Measurements from ENCODE around the gene LYPD3.

Gene LYPD3

DNA sequence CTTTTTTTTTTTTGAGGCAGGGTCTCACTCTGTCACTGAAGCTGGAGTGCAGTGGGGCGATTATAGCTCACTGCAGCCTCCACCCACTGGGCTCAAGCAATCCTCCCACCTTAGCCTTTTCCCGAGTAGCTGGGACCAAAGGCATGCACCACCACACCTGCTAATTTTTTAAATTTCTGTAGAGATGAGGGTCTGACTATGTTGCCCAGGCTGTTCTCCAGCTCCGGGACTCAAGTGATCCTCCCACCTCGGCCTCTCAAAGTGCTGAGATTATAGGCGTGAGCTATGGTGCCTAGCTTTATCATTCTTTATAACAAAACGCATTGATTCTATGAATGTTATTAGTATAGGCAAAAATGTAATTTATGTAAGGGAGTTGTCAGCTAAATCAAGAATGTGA is 17.9 kb upstream of the LYPD3 start:
- DNase-seq, result no peak

DNA sequence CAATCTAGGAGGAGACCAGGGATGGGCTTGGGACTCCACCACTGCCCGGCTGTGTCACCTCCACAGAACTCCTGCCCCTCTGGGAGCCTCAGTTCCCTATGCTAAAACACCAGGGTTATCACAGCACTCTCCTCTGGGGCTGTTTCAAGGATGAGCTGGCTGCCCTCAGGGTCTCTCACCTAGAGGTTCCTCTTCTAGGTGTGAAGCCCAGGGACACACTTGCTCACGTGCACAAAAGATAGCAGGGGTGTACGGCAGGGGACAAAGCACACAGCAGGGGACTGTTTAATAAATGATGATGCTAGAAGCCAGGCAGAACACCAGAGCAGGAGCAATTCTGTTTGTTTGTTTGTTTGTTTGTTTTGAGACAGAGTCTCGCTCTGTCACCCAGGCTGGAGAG is 16.8 kb upstream of the LYPD3 start:
- no peak for DNase-seq

DNA sequence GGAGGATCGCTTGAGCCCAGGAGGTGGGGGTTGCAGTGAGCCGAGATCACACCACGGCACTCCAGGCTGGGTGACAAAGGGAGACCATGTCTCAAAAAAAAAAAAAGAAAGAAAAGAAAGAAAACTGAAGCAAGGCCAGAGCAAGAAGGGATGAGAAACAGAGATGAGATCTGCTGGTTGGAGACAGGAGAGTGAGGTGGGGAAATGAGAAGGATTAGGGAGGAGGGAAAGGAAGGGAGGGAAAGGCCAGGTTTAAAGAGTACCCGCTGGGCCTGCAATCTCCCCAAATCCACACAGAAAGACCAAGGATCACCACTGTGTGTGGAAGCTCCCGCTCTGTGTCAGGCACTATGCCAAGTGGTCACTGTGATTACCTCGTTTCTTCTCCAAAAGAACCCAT is 16.3 kb upstream of the LYPD3 start:
- DNase-seq, result no peak

DNA sequence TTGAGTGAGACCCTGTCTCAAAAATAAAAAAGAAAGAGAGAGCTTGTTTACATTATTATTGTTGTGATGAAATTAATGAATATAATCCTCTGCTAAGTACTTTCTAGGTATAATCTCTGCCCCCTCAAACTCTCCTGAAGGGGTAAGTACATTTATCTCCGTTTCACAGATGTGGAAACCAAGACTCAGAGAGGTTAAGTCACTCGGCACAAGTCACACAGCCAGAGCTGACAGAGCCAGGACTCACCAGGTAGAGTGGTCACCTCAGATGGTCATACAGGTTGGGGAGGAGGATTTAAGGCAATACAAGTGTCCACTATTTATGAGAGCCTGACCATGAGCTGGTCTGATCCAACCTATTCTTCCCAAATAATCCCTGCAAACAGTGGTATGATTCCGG is 15.2 kb upstream of the LYPD3 start:
- no peak for DNase-seq

DNA sequence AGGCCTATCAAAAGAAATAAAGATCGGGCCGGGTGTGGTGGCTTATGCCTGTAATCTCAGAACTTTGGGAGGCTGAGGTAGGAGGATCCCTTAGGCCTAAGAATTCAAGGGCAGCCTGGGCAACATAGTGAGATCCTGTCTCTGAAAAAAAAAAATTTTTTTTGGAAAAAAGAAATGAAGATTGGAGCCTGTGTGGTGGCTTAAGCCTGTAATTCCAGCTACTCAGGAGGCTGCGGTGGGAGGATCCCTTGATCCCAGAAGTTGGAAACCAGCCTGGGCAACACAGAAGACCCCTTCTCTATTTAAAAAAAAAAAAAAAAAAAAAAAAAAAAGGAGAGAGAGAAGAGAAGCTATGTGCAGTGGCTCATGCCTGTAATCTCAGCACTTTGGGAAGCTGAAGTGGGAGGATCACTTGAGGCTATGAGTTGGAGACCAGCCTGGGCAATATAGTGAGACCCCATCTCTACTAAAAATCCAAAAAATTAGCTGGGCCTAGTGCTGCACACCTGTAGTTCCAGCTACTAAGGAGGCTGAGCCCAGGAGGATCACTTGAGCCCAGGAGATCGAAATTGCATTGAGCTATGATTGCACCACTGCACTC is 14.7 kb upstream of the LYPD3 start:
- DNase-seq, result no peak

DNA sequence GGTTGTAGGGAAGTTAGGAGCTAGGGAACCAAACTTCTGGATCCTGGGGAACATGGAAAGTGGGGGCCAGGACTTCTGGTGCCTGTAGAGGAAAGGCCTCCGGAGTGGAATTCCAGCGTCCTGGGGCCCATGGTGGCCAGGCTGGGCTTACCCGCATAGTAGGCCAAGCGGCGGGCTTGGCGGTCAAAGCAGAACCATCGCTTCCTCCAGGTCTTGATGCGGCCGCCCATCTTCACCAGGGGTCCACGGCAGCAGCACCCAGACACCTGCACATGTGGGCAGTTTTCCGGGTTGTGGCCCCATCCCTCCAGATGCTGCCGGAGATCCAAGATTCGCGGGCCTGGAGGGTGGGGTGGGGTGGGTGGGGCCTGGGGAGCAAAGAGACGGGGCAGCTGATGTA is 13.8 kb upstream of the LYPD3 start:
- no peak for DNase-seq

DNA sequence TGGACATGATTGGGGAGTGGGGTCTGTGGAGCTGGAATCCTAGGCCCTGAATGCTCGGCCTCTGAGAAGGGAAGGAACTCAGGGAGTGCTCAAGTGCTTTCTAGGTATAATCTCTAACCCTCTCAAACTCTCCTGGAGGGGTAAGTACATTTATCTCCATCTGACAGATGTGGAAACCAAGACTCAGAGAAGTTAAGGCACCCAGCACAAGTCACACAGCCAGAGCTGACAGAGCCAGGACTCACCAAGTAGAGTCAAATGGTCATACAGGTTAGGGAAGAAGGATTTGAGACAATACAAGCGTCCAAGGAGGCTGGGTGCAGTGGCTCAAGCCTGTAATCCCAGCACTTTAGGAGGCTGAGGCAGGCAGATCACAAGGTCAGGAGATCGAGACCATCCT is 12.9 kb upstream of the LYPD3 start:
- DNase-seq, result no peak

DNA sequence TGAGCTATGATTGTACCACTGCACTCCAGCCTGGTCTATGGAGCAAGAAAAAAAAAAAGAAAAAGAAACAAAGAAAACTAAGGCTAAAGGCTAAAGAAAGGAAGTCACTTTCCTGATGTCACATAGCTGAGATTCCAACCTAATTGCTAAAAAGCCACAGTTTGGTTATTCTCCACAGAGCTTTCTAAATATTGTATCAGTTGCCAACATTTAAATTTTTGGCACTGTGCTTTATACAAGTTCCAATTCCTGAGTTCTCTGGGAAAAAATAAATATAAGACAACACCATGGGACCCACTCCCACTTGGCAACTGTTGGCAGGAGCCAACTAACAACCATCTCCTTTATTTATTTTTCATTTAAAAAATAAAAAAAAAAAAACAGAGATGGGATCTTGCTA is 11.2 kb upstream of the LYPD3 start:
- no peak for DNase-seq

DNA sequence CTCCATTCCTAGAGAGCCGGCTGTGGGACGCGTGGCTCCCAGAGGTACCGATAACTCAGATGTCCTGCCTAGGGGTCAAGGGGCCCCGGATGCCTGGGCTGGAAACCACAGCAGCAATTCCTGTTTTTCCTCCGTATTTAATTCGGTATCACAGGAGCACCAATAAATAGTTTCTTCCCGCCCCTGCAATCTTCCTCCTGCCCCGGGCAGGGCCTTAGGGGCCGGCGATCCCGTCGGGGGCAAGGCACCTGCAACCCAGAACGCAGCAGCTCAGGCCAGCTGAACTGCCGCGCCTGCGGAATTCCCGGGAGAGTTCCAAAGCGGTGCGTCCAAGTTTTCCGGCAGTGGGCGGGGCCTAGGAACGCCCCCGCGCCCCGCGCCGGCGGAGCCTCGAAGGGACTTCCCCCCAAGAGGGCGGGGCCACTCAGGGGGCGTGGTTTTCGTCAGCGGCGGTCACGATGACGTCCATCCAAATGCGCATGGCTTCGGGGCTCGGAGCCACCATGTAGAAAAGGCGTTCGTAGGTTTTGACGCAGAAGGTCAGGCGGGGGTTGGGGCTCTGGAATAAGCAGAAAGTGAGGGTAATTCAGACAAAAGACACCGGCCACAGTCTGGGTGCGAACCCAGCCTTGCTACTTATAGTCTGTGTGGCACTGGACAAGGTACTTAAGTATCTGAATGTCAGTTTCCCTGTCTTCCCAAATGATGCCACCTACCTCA is 9.7 kb upstream of the LYPD3 start:
- peak; percentile 81 for DNase-seq

DNA sequence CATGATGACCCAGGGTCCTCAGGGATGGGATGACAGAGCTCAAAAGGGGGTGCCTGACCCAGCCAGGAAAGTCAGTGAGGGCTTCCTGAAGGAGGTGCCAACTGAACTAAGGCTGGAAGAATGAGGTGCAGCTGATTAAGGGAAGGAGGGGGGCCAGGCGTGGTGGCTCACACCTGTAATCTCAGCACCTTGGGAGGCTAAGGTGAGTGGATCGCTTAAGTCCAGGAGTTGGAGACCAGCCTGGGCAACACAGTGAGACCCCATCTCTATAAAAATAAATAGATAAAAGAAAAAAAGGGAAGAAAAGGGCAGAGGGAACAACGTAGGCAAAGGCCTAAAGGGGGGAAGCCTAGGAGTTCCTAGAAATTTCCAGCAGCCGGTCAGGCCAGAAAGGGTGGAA is 9.1 kb upstream of the LYPD3 start:
- DNase-seq, result no peak

DNA sequence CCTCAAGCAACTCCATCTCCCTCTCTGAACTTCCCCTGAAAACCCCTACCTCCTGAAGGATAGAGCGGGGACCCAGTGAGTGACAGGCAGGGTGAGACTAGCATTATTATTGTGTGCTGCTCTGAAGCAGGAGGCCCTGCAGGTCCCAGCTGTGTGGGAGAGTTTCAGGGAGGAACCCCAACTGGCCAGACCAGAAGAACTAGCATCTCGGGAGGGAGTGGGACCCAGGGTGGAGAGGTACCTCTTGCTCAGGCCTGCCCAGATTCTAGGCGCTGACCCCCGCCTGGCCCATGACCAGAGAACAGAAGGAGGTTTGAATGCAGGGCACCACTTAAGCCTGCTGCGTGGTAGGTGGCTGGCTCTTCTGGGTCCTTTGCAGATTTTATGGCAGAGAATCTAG is 5.7 kb upstream of the LYPD3 start:
- DNase-seq, result no peak

DNA sequence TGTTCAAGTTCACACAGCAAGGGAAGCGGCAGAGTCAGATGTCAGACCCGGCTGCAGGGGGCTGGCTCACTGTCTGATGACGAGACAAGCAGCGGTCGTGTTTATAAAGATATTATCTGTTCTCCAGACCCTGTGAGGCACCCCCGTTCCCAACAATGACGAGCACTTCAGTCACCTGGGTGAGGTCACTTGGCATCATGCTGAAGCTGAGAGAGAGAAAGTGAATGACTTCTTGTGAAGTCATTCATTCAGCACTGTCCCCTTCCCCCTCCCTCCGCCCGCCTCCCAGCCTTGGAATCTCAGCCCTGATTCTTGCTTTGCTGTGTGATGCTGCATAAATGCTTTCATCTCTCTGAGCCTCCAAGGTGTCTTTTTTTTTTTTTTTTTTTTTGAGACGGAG is 4.9 kb upstream of the LYPD3 start:
- DNase-seq, result no peak

DNA sequence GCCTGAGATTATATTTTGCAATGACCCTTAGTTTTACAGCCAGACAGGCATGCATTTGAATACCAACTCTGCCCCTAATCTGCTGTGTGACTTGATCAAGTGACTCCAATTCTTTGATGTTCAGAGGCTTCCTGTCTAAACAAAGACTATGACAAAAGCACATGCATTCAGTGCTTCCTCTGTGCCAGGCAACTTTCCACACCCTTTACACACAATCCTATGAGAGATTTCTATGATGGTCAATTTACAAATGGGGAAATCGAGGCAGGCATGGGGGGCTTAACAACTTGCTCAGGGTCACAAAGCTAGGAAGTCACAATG is 3.7 kb upstream of the LYPD3 start:
- DNase-seq, result no peak

DNA sequence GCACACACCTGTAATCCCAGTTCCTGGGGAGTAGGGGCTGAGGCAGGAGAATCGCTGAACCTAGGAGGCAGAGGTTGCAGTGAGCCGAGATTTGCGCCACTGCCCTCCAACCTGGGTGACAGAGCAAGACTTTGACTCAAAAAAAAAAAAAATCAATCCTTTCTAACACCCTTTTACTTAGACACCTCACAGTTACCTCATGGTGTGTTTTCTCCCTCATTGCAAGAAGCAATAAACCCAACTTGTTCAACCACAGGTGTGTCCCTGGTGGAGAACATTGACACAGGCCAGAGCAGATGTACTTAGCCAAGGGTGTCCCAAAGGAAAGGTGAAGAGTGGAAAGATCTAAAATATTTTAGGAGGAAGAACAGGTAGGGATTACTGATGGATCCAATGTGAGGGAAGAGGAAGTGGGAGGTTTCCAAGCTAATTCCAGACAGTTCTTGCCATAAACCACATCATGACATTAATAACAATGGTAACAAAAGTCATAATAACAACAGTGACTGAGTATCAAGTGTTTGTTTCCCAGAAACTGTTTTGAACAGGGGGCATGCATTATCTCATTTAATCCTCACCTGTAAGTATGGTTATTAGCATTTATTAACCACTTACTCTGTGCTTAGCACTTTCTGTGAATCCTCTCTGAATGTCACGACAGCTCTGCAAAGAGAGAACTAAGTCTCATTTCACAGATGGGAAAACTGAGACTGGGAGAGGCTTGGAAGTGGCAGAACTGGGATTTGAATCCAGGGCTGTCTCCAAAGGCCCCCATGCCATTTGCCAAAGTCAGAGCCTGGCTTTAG is 3.1 kb upstream of the LYPD3 start:
- no peak for DNase-seq

DNA sequence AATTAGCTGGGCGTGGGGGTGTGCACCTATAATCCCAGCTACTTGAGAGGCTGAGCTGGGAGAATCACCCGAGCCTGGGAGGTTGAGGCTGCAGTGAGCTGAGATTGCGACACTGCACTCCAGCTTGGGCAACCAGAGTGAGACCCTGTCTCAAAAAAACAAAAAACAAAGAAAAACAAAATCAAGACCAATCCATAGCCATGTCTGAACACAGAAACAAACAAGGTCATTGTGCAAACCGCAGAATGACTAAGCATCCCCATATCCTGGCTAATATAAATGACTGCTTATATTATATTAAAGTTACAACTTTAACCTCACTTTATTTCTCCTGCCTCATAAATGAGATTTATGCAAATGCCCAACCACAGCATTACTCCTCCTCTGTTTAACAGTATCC is 2.3 kb upstream of the LYPD3 start:
- DNase-seq, result no peak

DNA sequence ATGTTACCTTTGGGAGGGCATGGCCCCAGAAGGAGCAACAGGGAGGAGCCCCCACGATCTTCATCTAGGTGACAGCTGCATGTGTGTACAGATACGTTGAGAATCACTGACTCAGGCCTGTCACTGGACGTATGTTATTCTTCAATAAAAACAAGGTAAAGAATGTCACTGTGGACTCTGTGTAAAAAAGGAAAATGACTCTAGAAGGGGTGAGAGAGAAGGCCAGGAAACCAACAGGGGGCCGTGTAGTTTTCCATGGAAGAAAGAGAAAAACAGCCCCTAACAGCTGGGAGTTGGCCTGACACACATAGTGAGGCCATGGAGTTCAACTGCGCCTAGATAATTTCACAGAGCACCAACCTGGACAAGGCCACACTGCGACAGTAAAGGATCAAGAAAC is 1.9 kb upstream of the LYPD3 start:
- DNase-seq, result no peak

DNA sequence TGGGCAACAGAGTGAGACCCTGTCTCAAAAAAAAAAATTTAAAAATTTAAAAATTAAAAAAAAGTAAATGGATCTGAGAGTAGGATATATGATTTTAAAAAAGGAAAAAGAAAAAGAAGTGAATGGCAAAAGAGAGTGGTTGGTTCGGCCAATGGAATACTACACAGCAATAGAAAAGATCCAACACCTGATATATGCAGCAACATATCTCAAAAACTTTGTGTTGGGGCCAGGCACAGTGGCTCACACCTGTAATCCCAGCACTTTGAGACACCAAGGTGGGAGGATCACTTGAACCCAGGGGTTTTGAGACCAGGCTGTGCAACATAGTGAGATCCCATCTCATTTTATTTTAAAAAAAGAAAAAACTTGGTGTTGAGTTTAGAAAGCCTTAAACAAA is 1.4 kb upstream of the LYPD3 start:
- no peak for DNase-seq

DNA sequence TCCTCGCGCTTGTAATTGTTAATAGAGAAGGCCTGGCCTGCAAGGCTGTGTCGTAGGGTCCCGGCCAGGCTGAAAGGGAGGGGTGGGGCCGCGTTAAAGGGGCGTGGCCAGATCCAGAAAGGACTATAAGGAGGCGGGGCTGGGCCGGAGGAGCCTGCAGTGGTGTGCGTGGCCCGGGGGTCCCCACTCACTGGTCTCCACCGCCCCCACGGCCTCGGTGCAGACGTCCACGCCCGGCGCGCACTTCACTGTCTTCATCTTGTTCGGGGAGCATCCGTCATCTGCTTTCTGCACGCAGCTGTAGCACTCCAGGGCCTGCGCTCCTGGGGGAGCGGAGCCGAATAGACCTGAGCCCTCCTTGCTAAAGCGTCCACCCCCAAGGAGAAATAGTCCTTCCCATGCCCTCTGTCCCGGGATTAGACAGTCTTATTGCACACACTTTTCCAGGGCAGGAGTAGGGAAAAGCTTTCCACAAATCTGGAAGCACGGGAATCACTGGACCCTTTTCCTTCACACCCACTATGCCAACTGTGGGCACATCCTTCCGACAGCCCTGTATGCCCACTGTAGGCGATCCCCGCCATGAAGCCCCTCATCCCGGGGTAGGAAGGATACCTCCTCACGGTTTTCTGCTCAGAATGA is 1.2 kb downstream of the LYPD3 start:
- no peak for DNase-seq

DNA sequence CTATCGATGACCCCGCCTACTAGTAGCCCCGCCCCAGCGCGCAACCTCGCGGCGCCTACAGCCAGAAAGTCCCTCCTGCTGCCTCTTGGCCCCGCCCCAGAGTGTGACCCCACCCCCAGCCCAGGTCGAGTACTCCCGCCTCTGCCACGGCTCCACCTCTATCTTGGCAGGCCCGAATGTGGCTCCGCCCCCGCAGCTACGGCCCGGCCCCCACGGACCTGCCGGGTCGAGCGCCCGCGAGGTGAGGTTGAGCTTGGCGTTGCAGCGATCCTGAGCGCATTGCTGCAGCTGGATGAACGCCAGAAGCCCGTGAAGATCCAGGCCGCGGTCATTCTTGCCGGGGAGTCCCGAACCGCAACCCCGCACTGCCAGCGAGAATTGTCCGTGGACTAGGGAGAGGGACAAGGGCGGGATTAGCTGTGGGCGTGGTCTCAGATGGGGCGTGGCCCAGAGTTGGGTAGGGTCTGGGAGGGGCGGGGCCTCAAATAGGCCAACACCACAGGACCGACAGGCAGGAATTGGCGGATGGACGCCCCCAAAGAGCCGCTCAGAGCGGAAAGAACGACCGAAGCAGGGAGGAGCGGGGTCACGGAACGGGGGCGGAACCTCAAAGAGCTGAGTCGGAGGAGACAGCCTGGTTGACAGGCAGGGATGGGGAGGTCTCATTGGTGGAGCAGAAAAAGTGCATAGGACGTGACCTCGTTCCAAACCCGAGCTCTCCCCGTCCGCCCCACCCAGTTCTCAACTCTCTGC is 1.9 kb downstream of the LYPD3 start:
- peak; percentile 91 for DNase-seq

DNA sequence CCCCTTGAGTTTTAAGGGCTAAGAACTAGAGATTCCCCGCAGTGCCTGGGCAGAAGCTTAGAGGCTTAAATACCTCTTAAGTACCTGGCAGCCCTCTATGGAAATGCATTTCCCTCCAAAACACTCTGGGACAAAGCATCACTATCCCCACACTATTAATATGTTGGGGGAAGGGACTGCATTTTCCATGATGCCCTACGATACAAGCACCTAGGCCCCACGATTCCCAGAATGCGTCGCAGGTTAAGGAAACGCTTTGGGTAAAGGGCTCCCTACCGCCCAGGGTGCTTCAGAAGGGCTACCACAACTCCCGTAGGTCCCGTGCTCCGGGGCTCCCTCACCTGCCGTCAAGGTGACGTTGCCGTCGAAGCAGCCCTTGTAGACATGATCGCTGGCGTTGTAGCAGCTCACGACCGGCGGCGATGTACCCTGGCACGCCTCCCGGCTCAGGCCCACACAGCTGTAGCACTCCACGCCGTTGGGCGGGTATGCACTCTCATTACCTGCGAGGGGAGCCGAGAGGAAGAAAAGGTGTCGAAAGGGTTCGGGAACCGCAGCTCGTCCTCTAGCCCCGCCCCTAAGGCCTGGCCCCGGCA is 2.5 kb downstream of the LYPD3 start:
- no peak for DNase-seq

DNA sequence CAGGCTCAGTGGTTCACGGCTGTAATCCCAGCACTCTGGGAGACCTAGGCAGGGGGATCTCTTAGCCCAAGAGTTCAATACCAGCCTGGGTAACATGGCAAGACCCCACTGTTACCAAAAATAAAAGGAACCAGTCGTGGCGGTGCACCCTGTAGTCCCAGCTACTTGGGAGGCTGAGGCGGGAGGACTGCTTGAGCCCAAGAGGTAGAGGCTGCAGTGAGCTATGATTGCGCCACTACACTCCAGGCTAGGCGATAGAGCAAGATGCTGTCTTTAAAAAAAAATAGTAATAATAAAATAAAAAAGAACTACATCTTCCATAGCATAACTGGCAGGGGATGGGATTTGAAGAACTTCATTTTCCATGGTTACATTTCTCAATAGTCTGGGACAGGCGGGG is 3.0 kb downstream of the LYPD3 start:
- DNase-seq, result no peak

DNA sequence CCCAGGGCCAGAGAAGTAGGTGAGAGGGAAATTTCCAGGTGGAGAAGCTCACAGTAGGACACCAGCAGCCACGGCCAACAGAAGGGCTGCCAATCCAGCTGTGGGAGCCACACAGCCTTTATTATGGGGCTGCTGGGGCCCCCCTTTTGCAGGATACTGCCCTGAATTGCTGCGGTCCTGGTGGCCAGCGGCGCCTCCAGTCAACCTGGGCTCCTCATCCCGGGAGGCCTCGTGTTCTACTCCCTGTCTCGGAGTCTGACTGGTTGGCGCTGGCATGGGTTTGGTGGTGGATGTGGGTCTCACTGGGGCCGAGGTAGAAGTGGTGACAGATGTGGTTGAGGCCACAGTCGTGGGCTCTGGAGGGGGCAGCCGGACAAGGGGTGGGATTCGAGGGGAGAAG is 4.1 kb downstream of the LYPD3 start:
- no peak for DNase-seq
